Brain pericyte (primary cell): ENCODE results near the gene CGB7.

ENCODE experiments used
- DNase-seq: peaks from one replicate; pipeline ENCODE4 v3.0.0-alpha.2; 2012; ENCODE audit warnings: low read depth, low spot score

CGB7 gene

GRCh38 chr19:49016067-49016839 lies 41.3 kb downstream of the CGB7 start:
- no peak for DNase-seq

GRCh38 chr19:49014870-49015255 lies 42.7 kb downstream of the CGB7 start:
- DNase-seq, result no peak

GRCh38 chr19:49014123-49014869 lies 43.3 kb downstream of the CGB7 start:
- DNase-seq, result no peak

- DNase-seq, result no peak
These were observed 46.4 kb downstream of the CGB7 start for GRCh38 chr19:49011194-49011593.

- DNase-seq, result no peak
These were observed 47.1 kb downstream of the CGB7 start for GRCh38 chr19:49010453-49010852.

- no peak for DNase-seq
These were observed 47.7 kb downstream of the CGB7 start for GRCh38 chr19:49009828-49010227.

GRCh38 chr19:49006905-49007304 lies 50.6 kb downstream of the CGB7 start:
- DNase-seq, result no peak

- no peak for DNase-seq
These were observed 52.5 kb downstream of the CGB7 start for GRCh38 chr19:49004964-49005614.
